ENCODE data around the gene REL. TPM values are rescaled to one million over a fixed set of nuclear protein-coding genes. Genes with fewer than 3 reads are reported as not detected.

The REL gene
- total RNA-seq, 1 experiment from 2014 or later, result 6.2 TPM

GRCh38 chr2:60906395-60906794, 25.0 kb downstream of the REL start:
- no peaks in the 10 kb centered on the region for H3K4me1 Mint-ChIP-seq
- no peak overlapping the region for H3K18ac ChIP-seq (ENCODE audit: insufficient read length, low read depth, low read length)
- no peak overlapping the region for H2BK15ac ChIP-seq (ENCODE audit: low read depth, low read length)
- no peak overlapping the region for H3K56ac ChIP-seq (ENCODE audit: insufficient read length, low read depth, low read length)
- H3K23ac ChIP-seq (ENCODE audit: insufficient read length, low read depth, low read length), result no peak overlapping the region
- no peak overlapping the region for H2BK12ac ChIP-seq (ENCODE audit: insufficient read length, low read depth, low read length)
- no peaks in the 10 kb centered on the region for H4K20me1 ChIP-seq (ENCODE audit: control insufficient read depth, insufficient read depth, insufficient read length)
- no CpG with 5 or more reads among the region's 2 CpGs for WGBS (ENCODE audit: extremely low coverage, insufficient read length, low lambda C conversion rate)
- no peaks in the 10 kb centered on the region for H3K23me2 ChIP-seq (ENCODE audit: insufficient read length, low read depth, low read length, poor library complexity, severe bottlenecking)
- H2BK120ac ChIP-seq (ENCODE audit: low read depth, low read length, poor library complexity, severe bottlenecking), result no peak overlapping the region
- H3K27ac ChIP-seq (ENCODE audit: insufficient read length, low read depth, low read length), result no peak overlapping the region
- H3K4me1 ChIP-seq (ENCODE audit: insufficient read depth, low read length), result no peaks in the 10 kb centered on the region
- no peak for TF ChIP-seq CTCF (conservative IDR thresholded peaks at IDR 0.05)
- H3K4ac ChIP-seq (ENCODE audit: low read depth, low read length), result no peak overlapping the region
- H3K9ac ChIP-seq (ENCODE audit: extremely low read depth, insufficient read length, low read length), result no peak overlapping the region
- H3K79me1 ChIP-seq (ENCODE audit: insufficient read depth, low read depth, low read length, poor library complexity, severe bottlenecking), result no peaks in the 10 kb centered on the region
- H2AFZ ChIP-seq (ENCODE audit: low read length), result no peak overlapping the region
- H4K91ac ChIP-seq (ENCODE audit: insufficient read length, low read depth, low read length), result no peak overlapping the region
- no peak overlapping the region for H3K14ac ChIP-seq (ENCODE audit: insufficient read depth, low read length)
- no peaks in the 10 kb centered on the region for H3K9me3 ChIP-seq (ENCODE audit: control insufficient read depth, low read depth, low read length)
- H2AK5ac ChIP-seq (ENCODE audit: insufficient read length, low read length), result no peak overlapping the region
- no peaks in the 10 kb centered on the region for H3K27me3 ChIP-seq (ENCODE audit: insufficient read depth, low read length)
- H4K5ac ChIP-seq (ENCODE audit: insufficient read length, low read depth, low read length), result no peak overlapping the region
- no peaks in the 10 kb centered on the region for H3K9me3 Mint-ChIP-seq
- H2BK20ac ChIP-seq (ENCODE audit: low read depth, low read length, poor library complexity, severe bottlenecking), result no peak overlapping the region
- H3K27me3 Mint-ChIP-seq (ENCODE audit: low read depth), result no peaks in the 10 kb centered on the region
- H3K36me3 Mint-ChIP-seq (ENCODE audit: insufficient read depth in 1 of 3, low read depth in 3 of 3), result peaks cover 0 to 6% (median 4%) of the 10 kb centered on the region in 3 experiments; a peak in 3 of 7 replicates
- DNase-seq, result no peak
- H4K8ac ChIP-seq (replicated peaks; ENCODE audit: insufficient read length, low read depth, low read length), result no peak overlapping the region
- H3T11ph ChIP-seq (ENCODE audit: low read length), result no peak overlapping the region
- no peak overlapping the region for H2BK5ac ChIP-seq (ENCODE audit: insufficient read length, low read length)
- H3K4me2 ChIP-seq (ENCODE audit: insufficient read depth, insufficient read length, low read length), result no peak overlapping the region
- no peak overlapping the region for H3K4me3 Mint-ChIP-seq
- H3K79me2 ChIP-seq (ENCODE audit: insufficient read depth, low read length), result no peaks in the 10 kb centered on the region
- H3K27ac Mint-ChIP-seq, result no peak overlapping the region
